DND-41 (cell line): ENCODE results near the gene CHD9.
"Not testable (repeated sequence)": the region's sequence is repeated elsewhere in the genome, so short reads cannot be mapped to it uniquely, and the experiment has no call there.

Experiments
- ATAC-seq: fragments of 200-7000 bp; cut with Tn5 transposase; 3 replicates; pipeline ENCODE4 v1.9.1; 2021; ENCODE audit warnings: low read depth; ENCODE audit not compliant: insufficient read depth
- DNase-seq: peaks from one replicate; pipeline ENCODE4 v3.0.0-alpha.2; 2020
- H2AFZ ChIP-seq: 2 replicates; pipeline ENCODE4 v1.6.0; 2012; ENCODE audit warnings: low read depth, low read length
- H3K27ac ChIP-seq: 2 replicates; pipeline ENCODE4 v1.5.1; 2012; ENCODE audit warnings: low read length, inconsistent platforms
- H3K27me3 ChIP-seq: fragments of 200-600 bp; sonication (generic); 2 replicates; pipeline ENCODE4 v1.6.0; 2012; ENCODE audit warnings: low read length, mild to moderate bottlenecking, inconsistent platforms; ENCODE audit not compliant: insufficient read depth, poor library complexity
- H3K36me3 ChIP-seq: 2 replicates; pipeline ENCODE4 v1.5.1; 2012; ENCODE audit warnings: low read length, inconsistent platforms; ENCODE audit not compliant: insufficient read depth
- H3K4me1 ChIP-seq: 2 replicates; pipeline ENCODE4 v1.5.1; 2012; ENCODE audit warnings: mild to moderate bottlenecking, low read length; ENCODE audit not compliant: insufficient read depth
- H3K4me2 ChIP-seq: 2 replicates; pipeline ENCODE4 v1.6.0; 2012; ENCODE audit warnings: mild to moderate bottlenecking, moderate library complexity, low read length, inconsistent platforms; ENCODE audit not compliant: insufficient read depth
- H3K4me3 ChIP-seq, 2 experiments: fragments of 200-600 bp in 1 of 2; shearing (Covaris generic) in 1 of 2; 2 replicates each; pipeline ENCODE4 v1.5.1; 2012 to 2016; ENCODE audit warnings: inconsistent platforms in 2 of 2, low read length in 2 of 2, mild to moderate bottlenecking in 2 of 2, low read depth in 1 of 2, moderate library complexity in 1 of 2
- H3K79me2 ChIP-seq: 2 replicates; pipeline ENCODE4 v1.6.0; 2012; ENCODE audit warnings: low read length, inconsistent platforms; ENCODE audit not compliant: insufficient read depth
- H3K9ac ChIP-seq: 2 replicates; pipeline ENCODE4 v1.6.0; 2012; ENCODE audit warnings: low read depth, mild to moderate bottlenecking, inconsistent platforms, low read length, moderate library complexity
- H3K9me3 ChIP-seq: 2 replicates; pipeline ENCODE4 v1.5.1; 2012; ENCODE audit warnings: low read length, moderate library complexity, mild to moderate bottlenecking, inconsistent platforms; ENCODE audit not compliant: insufficient read depth, severe bottlenecking
- H4K20me1 ChIP-seq: 2 replicates; pipeline ENCODE4 v1.6.0; 2012; ENCODE audit warnings: low read length; ENCODE audit not compliant: insufficient read depth
- EZH2 ChIP-seq: IDR thresholded peaks from 3 replicates; pipeline ENCODE4 v1.6.1; 2012; ENCODE audit warnings: borderline replicate concordance, low read depth, mild to moderate bottlenecking, moderate library complexity, low read length, inconsistent platforms; ENCODE audit not compliant: severe bottlenecking
- TF ChIP-seq, protein P1 (sequence below): IDR thresholded peaks from 2 replicates; pipeline ENCODE4 v1.5.1; 2012; ENCODE audit warnings: borderline replicate concordance, low read length, moderate library complexity, mild to moderate bottlenecking; ENCODE audit not compliant: poor library complexity, severe bottlenecking; ENCODE audit errors: extremely low read depth

Gene CHD9

DNA sequence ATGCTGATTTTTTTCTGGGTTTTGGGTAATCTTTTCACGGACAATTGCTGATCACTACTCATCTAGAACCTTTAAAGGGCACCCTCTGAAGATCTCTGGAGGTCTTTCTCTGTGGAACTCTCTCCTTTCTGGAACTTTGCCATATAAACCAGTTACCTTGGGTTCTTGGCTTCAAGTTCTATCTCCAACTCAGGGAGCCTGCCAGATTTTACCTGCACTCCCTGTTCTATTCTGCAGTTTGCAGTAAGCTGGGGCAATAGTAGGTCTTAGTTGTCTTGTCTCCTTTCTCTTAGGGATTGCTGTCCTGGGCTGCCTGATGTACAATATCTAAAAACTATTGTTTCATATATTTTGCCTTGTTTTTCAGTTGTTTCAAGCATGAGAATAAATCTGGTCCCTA is 120.3 kb downstream of the CHD9 start:
- H3K9me3 ChIP-seq, result no peaks in the 10 kb centered on the region
- ATAC-seq, result no peak
- TF ChIP-seq EZH2, result no peak
- TF ChIP-seq, protein P1, sequence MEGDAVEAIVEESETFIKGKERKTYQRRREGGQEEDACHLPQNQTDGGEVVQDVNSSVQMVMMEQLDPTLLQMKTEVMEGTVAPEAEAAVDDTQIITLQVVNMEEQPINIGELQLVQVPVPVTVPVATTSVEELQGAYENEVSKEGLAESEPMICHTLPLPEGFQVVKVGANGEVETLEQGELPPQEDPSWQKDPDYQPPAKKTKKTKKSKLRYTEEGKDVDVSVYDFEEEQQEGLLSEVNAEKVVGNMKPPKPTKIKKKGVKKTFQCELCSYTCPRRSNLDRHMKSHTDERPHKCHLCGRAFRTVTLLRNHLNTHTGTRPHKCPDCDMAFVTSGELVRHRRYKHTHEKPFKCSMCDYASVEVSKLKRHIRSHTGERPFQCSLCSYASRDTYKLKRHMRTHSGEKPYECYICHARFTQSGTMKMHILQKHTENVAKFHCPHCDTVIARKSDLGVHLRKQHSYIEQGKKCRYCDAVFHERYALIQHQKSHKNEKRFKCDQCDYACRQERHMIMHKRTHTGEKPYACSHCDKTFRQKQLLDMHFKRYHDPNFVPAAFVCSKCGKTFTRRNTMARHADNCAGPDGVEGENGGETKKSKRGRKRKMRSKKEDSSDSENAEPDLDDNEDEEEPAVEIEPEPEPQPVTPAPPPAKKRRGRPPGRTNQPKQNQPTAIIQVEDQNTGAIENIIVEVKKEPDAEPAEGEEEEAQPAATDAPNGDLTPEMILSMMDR, result no peak

DNA sequence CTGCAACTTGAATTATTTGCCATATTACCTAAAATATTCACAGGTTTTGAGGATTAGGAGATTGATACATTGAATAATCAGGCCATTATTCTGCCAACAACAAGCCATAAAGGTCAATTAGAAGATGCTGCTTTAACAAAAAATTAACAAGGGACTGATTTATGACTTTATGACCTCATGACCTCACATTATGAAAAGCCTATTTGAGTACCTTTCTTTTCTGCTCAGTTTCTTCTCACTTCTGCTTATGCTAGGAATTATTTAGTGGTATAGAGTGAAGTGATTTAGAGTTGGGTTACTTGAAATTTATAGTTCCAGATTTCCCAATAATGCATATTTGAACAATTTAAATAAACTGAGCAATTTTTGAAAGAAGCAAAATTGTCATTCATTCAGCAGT is 121.6 kb downstream of the CHD9 start:
- peaks cover 4% of the 10 kb centered on the region; the same call in 1 of the 2 replicates for H3K36me3 ChIP-seq
- peaks cover 30% of the 10 kb centered on the region for H3K79me2 ChIP-seq
- no peak overlapping the region for H3K27ac ChIP-seq

More for the DNA sequence above, 120.3 kb downstream of the CHD9 start:
- Histone ChIP-seq H3K79me2 (peaks cover 38% of the 10 kb centered on the region), H3K4me2 (no peak overlapping the region), H3K4me1 (no peaks in the 10 kb centered on the region), H2AFZ (no peak overlapping the region), H3K36me3 (peaks cover 4% of the 10 kb centered on the region; the same call in 1 of the 2 replicates), H3K27me3 (no peaks in the 10 kb centered on the region), H3K9ac (no peak overlapping the region), H3K4me3 (no peak overlapping the region), H3K27ac (no peak overlapping the region), H4K20me1 (peaks cover 3% of the 10 kb centered on the region; the same call in 1 of the 2 replicates)
- DNase-seq, result no peak

DNA sequence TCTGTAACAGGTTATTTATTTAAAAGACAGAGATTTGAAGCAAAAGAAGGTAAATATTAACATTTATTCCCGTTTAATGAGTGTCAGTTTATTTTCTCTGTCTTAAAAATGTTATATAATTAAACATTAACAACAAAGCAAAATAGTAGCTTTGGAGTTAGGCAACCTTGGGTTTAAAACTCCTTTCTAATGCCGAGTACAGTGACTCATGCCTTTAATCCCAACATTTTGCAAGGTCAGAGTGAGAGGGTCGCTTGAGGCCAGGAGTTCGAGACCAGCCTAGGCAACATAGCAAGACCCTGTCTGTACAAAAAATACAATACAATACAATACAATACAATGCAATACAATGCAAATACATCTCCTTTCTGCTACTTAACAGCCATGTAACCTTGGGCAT is 128.7 kb downstream of the CHD9 start:
- H3K9me3 ChIP-seq, result peaks cover 27% of the 10 kb centered on the region
- H4K20me1 ChIP-seq, result no peaks in the 10 kb centered on the region
- peaks cover 30% of the 10 kb centered on the region for H3K36me3 ChIP-seq
- H3K79me2 ChIP-seq, result peaks cover 17% of the 10 kb centered on the region; the same call in 1 of the 2 replicates
- DNase-seq, result no peak
- H3K4me1 ChIP-seq, result no peaks in the 10 kb centered on the region
- H2AFZ ChIP-seq, result no peak overlapping the region
- no peak overlapping the region for H3K27ac ChIP-seq
- H3K27me3 ChIP-seq, result no peaks in the 10 kb centered on the region
- H3K4me2 ChIP-seq, result no peak overlapping the region
- H3K9ac ChIP-seq, result no peak overlapping the region
- TF ChIP-seq, protein P1, result no peak
- TF ChIP-seq EZH2, result no peak
- no peak for ATAC-seq
- no peak overlapping the region for H3K4me3 ChIP-seq

More for the DNA sequence above, 121.6 kb downstream of the CHD9 start:
- Histone ChIP-seq H3K9me3 (no peaks in the 10 kb centered on the region), H3K4me1 (no peaks in the 10 kb centered on the region), H4K20me1 (peaks cover 3% of the 10 kb centered on the region; the same call in 1 of the 2 replicates), H3K9ac (no peak overlapping the region), H3K4me3 (no peak overlapping the region), H2AFZ (no peak overlapping the region), H3K27me3 (no peaks in the 10 kb centered on the region), H3K4me2 (no peak overlapping the region)
- no peak for DNase-seq
- ATAC-seq, result no peak
- TF ChIP-seq EZH2, result no peak
- TF ChIP-seq, protein P1, result no peak

DNA sequence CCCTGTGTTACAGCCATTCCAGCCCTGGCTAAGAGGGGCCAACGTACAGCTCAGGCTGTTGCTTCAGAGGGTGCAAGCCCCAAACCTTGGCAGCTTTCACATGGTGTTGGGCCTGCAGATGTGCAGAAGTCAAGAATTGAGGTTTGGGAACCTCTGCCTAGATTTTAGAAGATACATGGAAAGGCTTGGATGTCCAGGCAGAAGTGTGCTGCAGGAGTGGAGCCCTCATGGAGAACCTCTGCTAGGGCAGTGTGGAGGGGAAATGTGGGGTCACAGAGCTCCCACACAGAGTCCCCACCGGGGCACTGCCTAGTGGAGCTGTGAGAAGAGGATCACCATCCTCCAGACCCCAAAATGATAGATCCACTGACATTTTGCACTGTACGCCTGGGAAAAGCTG is 130.9 kb downstream of the CHD9 start:
- not testable (repeated sequence) for H3K27ac ChIP-seq, ATAC-seq, H3K4me2 ChIP-seq, H3K4me3 ChIP-seq, H4K20me1 ChIP-seq, H3K4me1 ChIP-seq, H2AFZ ChIP-seq, H3K27me3 ChIP-seq, H3K9ac ChIP-seq
- peaks cover 27% of the 10 kb centered on the region for H3K9me3 ChIP-seq
- H3K79me2 ChIP-seq, result peaks cover 15% of the 10 kb centered on the region; the same call in 1 of the 2 replicates
- H3K36me3 ChIP-seq, result peaks cover 30% of the 10 kb centered on the region
- DNase-seq, result peak; percentile 15
